Activated CD8-positive, alpha-beta T cell treated with anti-CD3 and anti-CD28 coated beads for 36 hours (primary cell): ENCODE data around the gene ARHGAP4. TPM values are rescaled to one million over a fixed set of nuclear protein-coding genes. Genes with fewer than 3 reads are reported as not detected.

Experiments
- ATAC-seq: fragments of 200-7000 bp; cut with Tn5 transposase; one replicate; pipeline ENCODE4 v1.10.0; 2021; ENCODE audit warnings: mild to moderate bottlenecking, moderate library complexity
- CTCF ChIA-PET: fragments of 350-600 bp; sonication (Branson Sonifier 250); formaldehyde crosslinking; loops from one replicate; lab custom pipeline; 2021; ENCODE audit warnings: antibody characterized with exemption; lab: Charles Lee
- POLR2A ChIA-PET: fragments of 350-600 bp; sonication (Branson Sonifier 250); formaldehyde crosslinking; loops from one replicate; lab custom pipeline; 2021; ENCODE audit warnings: antibody characterized with exemption; lab: Charles Lee
- DNase-seq: peaks from one replicate; pipeline ENCODE4 v3.0.0-alpha.2; 2020
- H3K27ac Mint-ChIP-seq: one replicate; pipeline ENCODE4 v1.8.0; 2021; ENCODE audit warnings: mild to moderate bottlenecking, mixed read lengths
- H3K27me3 Mint-ChIP-seq: one replicate; pipeline ENCODE4 v1.8.0; 2021; ENCODE audit warnings: mixed read lengths
- H3K36me3 Mint-ChIP-seq: one replicate; pipeline ENCODE4 v1.8.0; 2021; ENCODE audit warnings: low read depth, mixed read lengths
- H3K4me1 Mint-ChIP-seq: one replicate; pipeline ENCODE4 v1.8.0; 2021; ENCODE audit warnings: low read depth, mixed read lengths
- H3K4me3 Mint-ChIP-seq: one replicate; pipeline ENCODE4 v1.8.0; 2021; ENCODE audit warnings: mild to moderate bottlenecking, moderate library complexity, mixed read lengths
- H3K9me3 Mint-ChIP-seq: one replicate; pipeline ENCODE4 v1.8.0; 2021; ENCODE audit warnings: mixed read lengths
- intact Hi-C: fragments of 100-400 bp; cut with micrococcal nuclease; formaldehyde crosslinking; loops from one replicate; pipeline ENCODE4 v1.10.0; 2022
- total RNA-seq, 2 experiments: library from RNA; stranded (reverse); gene quantifications; one replicate each; pipeline ENCODE4 v1.2.3, GENCODE V29; 2021
- TF ChIP-seq, protein P1 (sequence below): fragments of 200-600 bp; IDR thresholded peaks from one replicate; pipeline ENCODE4 v1.8.0; 2022; ENCODE audit warnings: antibody characterized with exemption, mild to moderate bottlenecking

Gene ARHGAP4
- total RNA-seq, 2 experiments from 2014 or later: 128 to 130 TPM

DNA sequence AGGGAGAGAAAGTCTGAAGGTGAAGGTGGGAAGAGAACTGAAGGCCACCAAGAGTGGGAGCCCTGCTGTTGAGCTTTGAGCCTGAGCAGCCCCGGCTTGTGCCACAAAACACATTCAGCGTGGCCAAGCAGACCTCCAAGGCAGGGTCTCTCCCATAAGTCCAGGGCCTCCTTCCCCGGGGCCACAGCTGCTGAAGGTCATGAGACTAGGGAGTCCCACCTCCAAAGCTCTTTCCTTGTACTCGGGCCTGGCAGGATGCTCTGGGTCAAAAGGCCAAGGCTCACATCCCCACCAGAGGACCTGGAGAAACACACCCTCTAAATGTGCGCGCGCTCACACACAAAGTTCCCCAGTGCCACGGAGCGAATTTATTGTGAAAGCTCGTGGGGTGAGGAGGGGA, 3.5 kb upstream of the ARHGAP4 start:
- ATAC-seq (no peak), DNase-seq (no peak)
- ChIA-PET CTCF (interaction anchor here (1.0 to 11.9 kb wide), 3 partner anchors 20 to 165 kb away, joined by 3 to 136 read pairs (median 4); partner anchors contain the start of genes PLXNB3 and RENBP), POLR2A (interaction anchor here (0.9 to 9.8 kb wide), 4 partner anchors 9 to 39 kb away, joined by 3 to 130 read pairs (median 54); partner anchors contain the start of genes HCFC1, RENBP and TMEM187)
- H3K4me1 Mint-ChIP-seq: peaks cover 22% of the 10 kb centered on the region
- H3K27ac Mint-ChIP-seq: peak overlapping the region; percentile 78
- TF ChIP-seq, protein P1, sequence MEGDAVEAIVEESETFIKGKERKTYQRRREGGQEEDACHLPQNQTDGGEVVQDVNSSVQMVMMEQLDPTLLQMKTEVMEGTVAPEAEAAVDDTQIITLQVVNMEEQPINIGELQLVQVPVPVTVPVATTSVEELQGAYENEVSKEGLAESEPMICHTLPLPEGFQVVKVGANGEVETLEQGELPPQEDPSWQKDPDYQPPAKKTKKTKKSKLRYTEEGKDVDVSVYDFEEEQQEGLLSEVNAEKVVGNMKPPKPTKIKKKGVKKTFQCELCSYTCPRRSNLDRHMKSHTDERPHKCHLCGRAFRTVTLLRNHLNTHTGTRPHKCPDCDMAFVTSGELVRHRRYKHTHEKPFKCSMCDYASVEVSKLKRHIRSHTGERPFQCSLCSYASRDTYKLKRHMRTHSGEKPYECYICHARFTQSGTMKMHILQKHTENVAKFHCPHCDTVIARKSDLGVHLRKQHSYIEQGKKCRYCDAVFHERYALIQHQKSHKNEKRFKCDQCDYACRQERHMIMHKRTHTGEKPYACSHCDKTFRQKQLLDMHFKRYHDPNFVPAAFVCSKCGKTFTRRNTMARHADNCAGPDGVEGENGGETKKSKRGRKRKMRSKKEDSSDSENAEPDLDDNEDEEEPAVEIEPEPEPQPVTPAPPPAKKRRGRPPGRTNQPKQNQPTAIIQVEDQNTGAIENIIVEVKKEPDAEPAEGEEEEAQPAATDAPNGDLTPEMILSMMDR: no peak
- no peaks in the 10 kb centered on the region for H3K27me3 Mint-ChIP-seq
- H3K4me3 Mint-ChIP-seq: peak overlapping the region; percentile 79
- H3K36me3 Mint-ChIP-seq: peaks cover 35% of the 10 kb centered on the region
- no peaks in the 10 kb centered on the region for H3K9me3 Mint-ChIP-seq
- intact Hi-C loops: loop anchor here (10.0 kb wide), 1 partner anchor 165 kb away; the partner anchor contains the start of gene PLXNB3

GRCh38 chrX:153928846-153929245, 2.8 kb upstream of the ARHGAP4 start:
- ChIA-PET POLR2A (interaction anchor here (0.9 to 9.8 kb wide), 4 partner anchors 10 to 40 kb away, joined by 3 to 130 read pairs (median 54); partner anchors contain the start of genes HCFC1, RENBP and TMEM187), CTCF (interaction anchor here (0.9 to 11.9 kb wide), 5 partner anchors 9 to 164 kb away, joined by 3 to 136 read pairs (median 4); partner anchors contain the start of genes PLXNB3 and RENBP)
- Mint-ChIP-seq H3K4me1 (peaks cover 21% of the 10 kb centered on the region), H3K27ac (peak overlapping the region; percentile 78), H3K9me3 (no peaks in the 10 kb centered on the region), H3K4me3 (peak overlapping the region; percentile 79), H3K36me3 (peaks cover 35% of the 10 kb centered on the region), H3K27me3 (no peaks in the 10 kb centered on the region)
- TF ChIP-seq, protein P1: no peak
- intact Hi-C loops: loop anchor here (10.0 kb wide), 1 partner anchor 164 kb away; the partner anchor contains the start of gene PLXNB3
- no peak for ATAC-seq
- DNase-seq: no peak

DNA sequence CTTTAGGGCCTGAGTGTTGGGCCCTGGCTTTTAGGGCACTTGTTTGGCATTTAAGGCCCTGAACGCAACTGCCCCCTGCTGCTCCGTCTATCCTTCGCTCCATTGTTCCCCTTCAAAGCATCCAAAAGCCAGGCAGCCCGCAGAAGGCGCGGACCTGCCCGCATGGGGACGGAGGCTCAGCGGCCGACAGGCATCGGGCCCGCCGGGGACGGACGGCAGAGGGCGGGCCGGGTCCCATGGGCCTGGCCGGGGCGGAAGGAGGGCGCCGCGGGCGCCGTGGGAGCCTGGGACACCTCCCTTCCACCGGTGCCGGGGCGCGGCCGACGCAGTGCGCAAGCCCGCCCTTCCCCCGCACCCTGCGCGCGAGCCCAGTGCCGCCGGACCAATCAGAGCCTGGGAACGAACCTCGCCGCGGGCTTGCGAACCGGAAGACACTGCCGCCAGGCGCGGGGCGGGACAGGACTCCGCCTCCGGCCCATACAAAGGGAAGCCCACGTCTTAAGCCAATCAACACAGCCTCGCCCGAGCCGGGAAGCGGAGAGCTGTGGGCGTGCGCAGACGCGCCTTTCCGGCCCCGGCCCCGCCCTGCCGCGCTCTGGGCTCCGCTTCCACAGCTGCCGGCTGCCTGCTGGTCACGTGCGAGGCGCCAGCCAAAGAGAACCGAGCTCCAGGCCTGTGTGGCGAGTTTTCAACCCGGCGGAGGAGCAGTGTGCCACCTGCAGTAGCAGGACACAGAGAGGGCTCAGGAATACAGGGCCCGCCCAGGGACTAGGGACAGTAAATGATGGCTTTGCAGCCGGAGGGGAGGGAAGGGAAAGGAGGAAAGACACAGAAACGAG, 2.1 kb upstream of the ARHGAP4 start:
- ChIA-PET POLR2A (interaction anchor here (1.3 to 9.8 kb wide), 4 partner anchors 10 to 41 kb away, joined by 4 to 130 read pairs (median 66); partner anchors contain the start of genes HCFC1, RENBP and TMEM187), CTCF (interaction anchor here (0.9 to 11.9 kb wide), 6 partner anchors 10 to 199 kb away, joined by 3 to 136 read pairs (median 4); partner anchors contain the start of genes HCFC1, PLXNB3 and RENBP)
- Mint-ChIP-seq H3K4me1 (peaks cover 22% of the 10 kb centered on the region), H3K36me3 (peaks cover 36% of the 10 kb centered on the region), H3K4me3 (peak overlapping the region; percentile 88), H3K9me3 (no peaks in the 10 kb centered on the region), H3K27ac (peak overlapping the region; percentile 99), H3K27me3 (no peaks in the 10 kb centered on the region)
- TF ChIP-seq, protein P1: no peak
- intact Hi-C loops: loop anchor here (10.0 kb wide), 1 partner anchor 163 kb away; the partner anchor contains the start of gene PLXNB3
- ATAC-seq (peak; percentile 72), DNase-seq (peak; percentile 95)

GRCh38 chrX:153927672-153927921, 1.5 kb upstream of the ARHGAP4 start:
- peaks cover 42% of the 10 kb centered on the region for H3K36me3 Mint-ChIP-seq
- TF ChIP-seq, protein P1: no peak
- intact Hi-C loops: loop anchor here (10.0 kb wide), 1 partner anchor 163 kb away; the partner anchor contains the start of gene PLXNB3
- no peak for DNase-seq
- H3K9me3 Mint-ChIP-seq: no peaks in the 10 kb centered on the region
- no peaks in the 10 kb centered on the region for H3K27me3 Mint-ChIP-seq
- H3K4me3 Mint-ChIP-seq: peak overlapping the region; percentile 88
- CTCF ChIA-PET: interaction anchor here (1.3 to 11.9 kb wide), 5 partner anchors 13 to 199 kb away, joined by 4 to 136 read pairs (median 4); partner anchors contain the start of genes HCFC1 and RENBP
- POLR2A ChIA-PET: interaction anchor here (3.7 to 9.8 kb wide), 3 partner anchors 11 to 41 kb away, joined by 28 to 130 read pairs (median 105); partner anchors contain the start of genes HCFC1, RENBP and TMEM187
- peaks cover 27% of the 10 kb centered on the region for H3K4me1 Mint-ChIP-seq
- no peak for ATAC-seq
- peak overlapping the region; percentile 99 for H3K27ac Mint-ChIP-seq
